AG09309 (cell line): Measurements from ENCODE around the gene XXYLT1.

Experiments used
- DNase-seq: peaks from one replicate; pipeline ENCODE4 v3.0.0-alpha.2; 2010; ENCODE audit warnings: low read depth
- H3K4me3 ChIP-seq: 2 replicates; pipeline ENCODE4 v1.5.1; 2011; ENCODE audit warnings: mild to moderate bottlenecking, low read depth, low read length, moderate library complexity; ENCODE audit not compliant: control insufficient read depth
- TF ChIP-seq, protein P1 (sequence below): IDR thresholded peaks from 2 replicates; pipeline ENCODE4 v1.5.1; 2011; ENCODE audit warnings: mild to moderate bottlenecking, low read depth, low read length, inconsistent platforms; ENCODE audit not compliant: insufficient read depth, control insufficient read depth; ENCODE audit errors: missing control alignments

The XXYLT1 gene

GRCh38 chr3:195129644-195130492 lies 141.1 kb downstream of the XXYLT1 start:
- DNase-seq, result no peak
- TF ChIP-seq, protein P1, sequence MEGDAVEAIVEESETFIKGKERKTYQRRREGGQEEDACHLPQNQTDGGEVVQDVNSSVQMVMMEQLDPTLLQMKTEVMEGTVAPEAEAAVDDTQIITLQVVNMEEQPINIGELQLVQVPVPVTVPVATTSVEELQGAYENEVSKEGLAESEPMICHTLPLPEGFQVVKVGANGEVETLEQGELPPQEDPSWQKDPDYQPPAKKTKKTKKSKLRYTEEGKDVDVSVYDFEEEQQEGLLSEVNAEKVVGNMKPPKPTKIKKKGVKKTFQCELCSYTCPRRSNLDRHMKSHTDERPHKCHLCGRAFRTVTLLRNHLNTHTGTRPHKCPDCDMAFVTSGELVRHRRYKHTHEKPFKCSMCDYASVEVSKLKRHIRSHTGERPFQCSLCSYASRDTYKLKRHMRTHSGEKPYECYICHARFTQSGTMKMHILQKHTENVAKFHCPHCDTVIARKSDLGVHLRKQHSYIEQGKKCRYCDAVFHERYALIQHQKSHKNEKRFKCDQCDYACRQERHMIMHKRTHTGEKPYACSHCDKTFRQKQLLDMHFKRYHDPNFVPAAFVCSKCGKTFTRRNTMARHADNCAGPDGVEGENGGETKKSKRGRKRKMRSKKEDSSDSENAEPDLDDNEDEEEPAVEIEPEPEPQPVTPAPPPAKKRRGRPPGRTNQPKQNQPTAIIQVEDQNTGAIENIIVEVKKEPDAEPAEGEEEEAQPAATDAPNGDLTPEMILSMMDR, result no peak
- H3K4me3 ChIP-seq, result no peak overlapping the region

DNA sequence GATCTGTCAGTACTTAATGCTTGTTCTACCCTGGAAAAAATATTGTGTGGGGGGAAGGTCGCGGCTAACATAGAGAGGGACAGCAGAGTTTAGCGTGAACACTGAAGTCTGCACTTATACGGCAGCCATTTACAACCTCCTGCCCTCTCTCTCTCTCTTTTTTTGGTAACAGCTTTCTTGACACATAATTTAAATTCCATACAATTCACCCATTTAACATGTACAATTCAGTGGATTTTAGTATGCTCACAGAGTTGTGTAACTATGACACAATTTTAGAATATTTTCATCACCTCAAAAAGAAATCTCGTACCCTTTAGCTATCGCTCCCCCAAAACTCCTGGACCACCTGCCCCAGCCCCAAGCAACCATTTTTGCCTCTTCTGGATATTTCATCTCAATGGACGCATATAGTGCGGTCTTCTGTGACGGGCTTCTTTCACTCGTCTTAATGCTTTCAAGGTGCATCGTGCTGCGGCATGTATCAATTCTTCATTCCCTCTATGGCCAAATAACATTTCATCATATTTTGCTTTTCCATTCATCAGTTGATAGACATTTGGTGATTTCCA lies 141.8 kb downstream of the XXYLT1 start:
- TF ChIP-seq, protein P1, result no peak
- H3K4me3 ChIP-seq, result no peak overlapping the region
- DNase-seq, result no peak

- TF ChIP-seq, protein P1, result no peak
- H3K4me3 ChIP-seq, result no peak overlapping the region
- DNase-seq, result no peak
These were observed 142.5 kb downstream of the XXYLT1 start for GRCh38 chr3:195128255-195129071.

GRCh38 chr3:195126056-195126605 lies 144.8 kb downstream of the XXYLT1 start:
- TF ChIP-seq, protein P1, result no peak

GRCh38 chr3:195125646-195126045 lies 145.3 kb downstream of the XXYLT1 start:
- no peak overlapping the region for H3K4me3 ChIP-seq
- TF ChIP-seq, protein P1, result no peak
- no peak for DNase-seq

More at GRCh38 chr3:195126056-195126605, 144.8 kb downstream of the XXYLT1 start:
- H3K4me3 ChIP-seq, result no peak overlapping the region
- no peak for DNase-seq

- no peak for DNase-seq
- TF ChIP-seq, protein P1, result no peak
- no peak overlapping the region for H3K4me3 ChIP-seq
These were observed 146.5 kb downstream of the XXYLT1 start for GRCh38 chr3:195124378-195124992.
